NCI-H345 treated with DMSO at 0.1 percent for 48 hours (cell line): ENCODE measurements around the gene CTNNA1.

Source experiments
- DNase-seq: peaks from one replicate; lab custom pipeline; 2025; ENCODE audit not compliant: unreplicated experiment; lab: John Stamatoyannopoulos, UW

The CTNNA1 gene

DNA sequence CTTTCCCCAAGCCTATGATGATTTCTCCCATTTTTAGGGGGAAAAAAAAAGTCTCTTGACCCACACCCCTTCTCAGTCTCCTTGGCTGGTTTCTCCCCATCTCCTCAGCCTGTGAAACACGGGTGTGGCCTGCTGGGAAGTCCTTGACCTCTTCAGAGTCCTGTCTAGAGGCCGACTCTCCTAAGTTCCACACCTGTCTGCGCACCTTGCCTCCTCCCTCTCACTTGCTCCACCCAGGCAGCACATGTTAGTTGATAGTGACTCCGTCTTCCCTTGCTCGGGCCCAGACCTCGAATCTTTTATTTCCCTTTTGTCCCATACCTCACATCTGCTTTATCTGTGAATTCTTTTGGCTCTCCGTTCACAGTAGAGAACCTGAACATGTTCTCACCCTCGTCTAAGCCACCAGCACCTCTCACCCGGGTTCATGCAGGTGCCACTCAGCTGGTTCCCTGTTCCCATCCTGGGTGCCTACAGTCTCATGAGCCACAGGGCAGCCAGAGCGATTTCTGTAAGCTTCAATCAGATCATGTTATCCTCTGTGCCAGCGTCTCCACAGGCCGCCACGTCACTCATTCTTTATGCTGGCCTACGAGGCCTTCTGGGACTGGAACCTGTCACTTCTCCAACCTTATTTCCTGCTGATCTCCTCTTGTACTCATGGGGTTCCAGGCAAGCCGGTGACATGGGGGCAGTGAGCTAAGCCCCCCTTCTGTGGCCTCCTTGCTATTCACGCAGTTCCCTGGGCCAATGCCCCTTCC, 173.6 kb downstream of the CTNNA1 start:
- no peak for DNase-seq

DNA sequence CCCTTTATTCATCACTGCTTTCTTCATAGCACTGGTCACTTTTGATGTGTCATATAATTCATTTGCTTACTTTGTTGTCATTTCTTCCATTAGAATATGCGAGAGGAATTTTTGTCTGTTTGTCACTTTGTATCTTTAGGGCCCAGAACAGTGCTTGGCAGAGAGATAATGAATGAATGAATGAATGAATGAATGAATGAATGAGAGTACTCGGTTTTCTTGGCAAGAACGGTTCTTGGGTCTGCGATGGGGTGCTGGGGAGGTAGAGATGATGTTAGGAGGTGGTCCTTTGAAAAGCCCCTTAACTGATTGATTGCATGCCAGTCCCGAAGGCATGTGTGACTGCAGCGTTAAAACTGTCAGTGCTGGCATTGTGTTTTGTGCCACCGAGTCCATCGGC, 174.3 kb downstream of the CTNNA1 start:
- DNase-seq, result no peak

DNA sequence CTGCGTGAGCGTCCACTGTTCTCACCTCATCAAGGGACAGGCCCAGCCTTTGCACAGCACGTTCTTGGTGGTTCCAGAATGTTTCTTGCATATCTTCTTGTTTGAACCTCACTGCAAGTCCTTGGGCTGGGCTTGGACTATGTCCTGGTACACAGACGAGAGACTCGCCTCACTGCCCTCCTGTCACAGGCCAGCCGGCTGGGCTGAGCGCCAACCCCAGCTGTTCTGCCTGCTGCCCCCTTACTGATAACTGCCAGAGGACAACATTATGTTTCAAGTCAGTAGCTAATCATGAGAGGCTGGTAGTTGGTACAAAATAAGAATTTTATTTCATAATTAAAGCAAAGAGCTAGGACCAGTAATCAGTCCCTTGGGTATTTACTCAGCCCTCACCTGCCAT, 174.8 kb downstream of the CTNNA1 start:
- DNase-seq, result no peak

DNA sequence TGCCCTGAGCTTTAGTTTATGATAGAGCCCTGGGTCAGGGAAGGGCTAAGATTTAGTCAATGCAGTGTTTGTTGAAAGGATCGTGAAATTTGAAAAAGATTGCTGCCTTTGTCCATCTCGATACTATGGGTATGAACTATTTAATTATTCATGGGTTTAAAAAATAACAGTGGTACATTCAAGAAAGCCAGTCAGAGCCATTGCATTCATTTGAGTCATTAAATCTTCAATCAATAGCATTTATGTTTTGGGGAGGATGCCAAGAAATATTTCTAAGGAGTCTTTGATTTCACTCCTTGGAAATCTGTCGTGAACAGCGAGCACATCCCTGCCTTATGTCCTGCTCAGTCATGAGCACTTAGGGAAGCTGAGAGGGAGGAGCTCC, 176.3 kb downstream of the CTNNA1 start:
- no peak for DNase-seq

DNA sequence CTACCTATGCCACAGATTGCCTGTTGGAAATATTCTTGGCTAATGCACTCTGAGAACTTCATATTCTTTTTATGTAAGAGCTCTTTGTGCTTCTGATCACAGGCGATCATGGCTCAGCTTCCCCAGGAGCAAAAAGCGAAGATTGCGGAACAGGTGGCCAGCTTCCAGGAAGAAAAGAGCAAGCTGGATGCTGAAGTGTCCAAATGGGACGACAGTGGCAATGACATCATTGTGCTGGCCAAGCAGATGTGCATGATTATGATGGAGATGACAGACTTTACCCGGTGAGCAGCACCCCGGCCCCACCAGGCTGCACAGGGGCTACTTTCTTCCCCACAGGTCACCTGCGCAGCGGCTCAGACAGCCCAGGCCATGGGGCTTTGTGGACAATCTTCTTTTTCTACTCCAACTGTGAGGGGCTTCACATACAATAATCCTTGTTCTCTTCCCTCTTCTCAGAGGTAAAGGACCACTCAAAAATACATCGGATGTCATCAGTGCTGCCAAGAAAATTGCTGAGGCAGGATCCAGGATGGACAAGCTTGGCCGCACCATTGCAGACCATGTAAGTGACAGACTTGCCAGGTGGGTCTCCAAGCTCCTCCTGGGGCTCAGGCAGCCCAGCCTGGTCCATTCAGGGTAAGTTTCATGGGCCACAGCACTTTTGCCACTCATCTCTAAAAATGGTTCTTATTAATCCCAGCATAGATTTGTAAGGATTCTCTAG, 177.3 kb downstream of the CTNNA1 start:
- DNase-seq, result no peak

DNA sequence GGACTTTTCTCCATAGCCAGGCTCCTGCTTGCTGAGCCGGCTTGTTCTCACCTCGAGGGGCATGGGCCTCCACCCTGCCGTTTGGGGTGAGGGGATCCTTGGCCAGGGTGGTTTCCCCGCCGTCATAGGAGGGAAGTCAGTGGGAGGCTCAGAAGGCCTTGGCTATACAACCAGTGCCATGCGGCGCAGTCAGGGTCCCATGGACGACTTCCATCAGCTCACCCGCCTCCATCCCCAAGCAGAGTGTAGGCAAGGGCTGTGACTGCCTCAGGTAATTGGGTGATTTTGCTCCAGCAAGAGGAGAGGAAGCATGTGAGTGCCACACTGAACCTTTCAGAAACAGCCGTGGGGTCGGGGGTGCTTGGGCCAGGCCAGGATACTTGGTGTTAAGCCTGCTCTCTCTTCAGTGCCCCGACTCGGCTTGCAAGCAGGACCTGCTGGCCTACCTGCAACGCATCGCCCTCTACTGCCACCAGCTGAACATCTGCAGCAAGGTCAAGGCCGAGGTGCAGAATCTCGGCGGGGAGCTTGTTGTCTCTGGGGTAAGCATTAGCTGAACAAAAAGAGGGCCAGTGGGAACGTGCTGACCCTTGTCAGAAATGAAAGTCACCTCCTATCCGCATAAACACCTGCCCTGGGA, 179.1 kb downstream of the CTNNA1 start:
- no peak for DNase-seq

DNA sequence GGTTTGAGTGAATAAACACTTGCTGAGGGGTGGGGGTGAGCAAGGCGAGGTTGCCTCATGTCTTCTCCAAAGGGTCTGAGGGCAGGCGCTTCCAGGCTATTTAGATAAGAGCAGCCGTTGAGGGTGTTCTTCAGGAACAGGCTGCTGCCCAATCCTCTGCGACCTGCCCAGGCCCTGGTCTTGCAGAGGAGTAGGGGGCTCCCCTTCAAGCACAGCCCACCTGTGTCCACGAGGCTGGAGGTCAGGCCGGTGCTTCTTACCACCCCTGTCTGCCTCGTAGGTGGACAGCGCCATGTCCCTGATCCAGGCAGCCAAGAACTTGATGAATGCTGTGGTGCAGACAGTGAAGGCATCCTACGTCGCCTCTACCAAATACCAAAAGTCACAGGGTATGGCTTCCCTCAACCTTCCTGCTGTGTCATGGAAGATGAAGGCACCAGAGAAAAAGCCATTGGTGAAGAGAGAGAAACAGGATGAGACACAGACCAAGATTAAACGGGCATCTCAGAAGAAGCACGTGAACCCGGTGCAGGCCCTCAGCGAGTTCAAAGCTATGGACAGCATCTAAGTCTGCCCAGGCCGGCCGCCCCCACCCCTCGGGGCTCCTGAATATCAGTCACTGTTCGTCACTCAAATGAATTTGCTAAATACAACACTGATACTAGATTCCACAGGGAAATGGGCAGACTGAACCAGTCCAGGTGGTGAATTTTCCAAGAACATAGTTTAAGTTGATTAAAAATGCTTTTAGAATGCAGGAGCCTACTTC, 180.5 kb downstream of the CTNNA1 start:
- DNase-seq, result no peak

DNA sequence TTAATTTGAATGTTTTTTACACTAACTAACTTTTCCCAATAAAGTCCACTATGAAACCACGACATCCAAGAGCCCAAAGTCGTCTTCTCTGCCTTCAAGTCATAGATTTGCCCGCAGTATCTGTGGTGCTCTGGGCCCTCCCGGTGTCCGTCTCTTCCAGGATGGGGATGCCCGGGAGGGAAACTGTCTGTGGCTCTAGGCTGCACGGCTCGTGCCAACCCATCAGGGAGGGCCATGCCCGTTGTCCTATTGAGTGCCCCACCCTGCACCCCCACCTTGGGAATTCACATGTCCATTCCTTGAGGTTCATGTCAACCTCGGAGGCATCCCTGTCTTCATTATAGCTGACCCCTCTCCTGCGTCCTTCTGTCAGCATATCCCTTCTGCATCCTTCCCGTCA, 181.7 kb downstream of the CTNNA1 start:
- no peak for DNase-seq

DNA sequence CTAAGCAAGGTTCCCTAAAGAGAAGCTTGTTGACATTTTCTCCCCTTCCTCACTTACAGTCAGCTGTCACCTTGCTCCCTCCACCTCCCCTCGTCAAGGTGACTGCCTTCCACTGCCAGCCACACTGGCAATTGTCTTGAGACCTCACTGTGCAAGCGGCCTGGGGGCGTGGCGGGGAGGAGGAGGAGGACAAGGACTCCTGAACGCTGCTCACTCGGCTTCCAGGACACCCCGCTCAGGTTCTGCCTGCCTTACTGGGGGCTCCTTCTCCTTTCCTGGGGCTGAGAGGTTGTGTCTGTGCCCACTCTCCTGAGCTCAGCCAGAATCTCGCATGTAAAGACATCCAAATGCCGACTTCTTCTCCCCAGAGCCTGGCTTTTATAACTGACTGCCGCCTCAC, 182.2 kb downstream of the CTNNA1 start:
- no peak for DNase-seq

DNA sequence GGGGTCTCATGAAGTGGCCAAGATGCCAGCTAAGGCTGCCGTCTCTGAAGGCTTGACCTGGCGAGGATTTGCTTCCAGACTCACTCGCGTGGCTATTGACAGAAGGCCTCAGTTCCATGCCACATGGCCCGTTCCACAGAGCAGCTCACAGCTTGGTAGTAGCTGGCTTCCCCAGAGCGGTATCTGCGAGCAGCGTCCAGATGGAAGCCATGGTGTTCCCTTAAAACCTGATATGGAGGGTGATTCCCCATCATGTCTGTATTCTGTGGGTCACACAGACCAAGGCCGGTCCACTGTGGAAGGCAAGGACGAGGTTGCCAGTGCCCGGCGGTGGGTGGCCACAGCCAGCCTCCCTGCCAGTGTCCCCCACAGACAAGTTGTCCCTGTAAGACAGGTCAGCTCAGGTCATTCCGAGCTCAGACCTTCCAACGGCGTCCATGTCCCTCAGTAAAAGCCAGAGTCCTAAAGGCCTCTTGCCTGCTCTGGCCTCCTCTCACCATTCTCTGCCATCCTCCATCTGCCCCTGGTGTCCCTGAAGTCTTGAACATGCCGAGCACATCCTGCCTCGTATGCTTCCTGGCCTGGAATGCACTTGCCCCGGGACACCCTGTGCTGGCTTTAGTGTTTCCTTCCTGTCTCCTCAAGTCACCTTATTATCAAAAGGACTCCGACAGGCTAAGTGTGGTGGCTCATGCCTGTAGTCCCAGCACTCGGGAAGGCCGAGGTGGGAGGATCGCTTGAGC, 183.2 kb downstream of the CTNNA1 start:
- DNase-seq, result no peak

DNA sequence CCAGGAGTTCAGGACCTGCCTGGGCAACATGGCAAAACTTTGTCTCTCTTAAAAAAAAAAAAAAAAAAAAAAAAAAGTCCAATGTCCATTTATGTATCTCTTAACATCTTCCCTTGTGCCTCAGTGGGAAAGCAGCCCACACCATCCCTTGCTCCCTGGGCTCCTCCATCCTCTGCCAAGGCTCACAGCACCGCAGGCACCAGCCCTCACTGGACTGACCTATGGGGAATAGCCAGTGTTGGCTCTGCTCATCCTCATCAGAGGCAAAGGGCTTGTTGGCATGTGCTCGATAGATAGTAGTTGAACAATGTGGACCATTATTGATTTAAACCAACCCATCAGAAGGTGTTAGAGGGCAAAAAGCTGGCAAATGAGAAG, 183.7 kb downstream of the CTNNA1 start:
- DNase-seq, result no peak

DNA sequence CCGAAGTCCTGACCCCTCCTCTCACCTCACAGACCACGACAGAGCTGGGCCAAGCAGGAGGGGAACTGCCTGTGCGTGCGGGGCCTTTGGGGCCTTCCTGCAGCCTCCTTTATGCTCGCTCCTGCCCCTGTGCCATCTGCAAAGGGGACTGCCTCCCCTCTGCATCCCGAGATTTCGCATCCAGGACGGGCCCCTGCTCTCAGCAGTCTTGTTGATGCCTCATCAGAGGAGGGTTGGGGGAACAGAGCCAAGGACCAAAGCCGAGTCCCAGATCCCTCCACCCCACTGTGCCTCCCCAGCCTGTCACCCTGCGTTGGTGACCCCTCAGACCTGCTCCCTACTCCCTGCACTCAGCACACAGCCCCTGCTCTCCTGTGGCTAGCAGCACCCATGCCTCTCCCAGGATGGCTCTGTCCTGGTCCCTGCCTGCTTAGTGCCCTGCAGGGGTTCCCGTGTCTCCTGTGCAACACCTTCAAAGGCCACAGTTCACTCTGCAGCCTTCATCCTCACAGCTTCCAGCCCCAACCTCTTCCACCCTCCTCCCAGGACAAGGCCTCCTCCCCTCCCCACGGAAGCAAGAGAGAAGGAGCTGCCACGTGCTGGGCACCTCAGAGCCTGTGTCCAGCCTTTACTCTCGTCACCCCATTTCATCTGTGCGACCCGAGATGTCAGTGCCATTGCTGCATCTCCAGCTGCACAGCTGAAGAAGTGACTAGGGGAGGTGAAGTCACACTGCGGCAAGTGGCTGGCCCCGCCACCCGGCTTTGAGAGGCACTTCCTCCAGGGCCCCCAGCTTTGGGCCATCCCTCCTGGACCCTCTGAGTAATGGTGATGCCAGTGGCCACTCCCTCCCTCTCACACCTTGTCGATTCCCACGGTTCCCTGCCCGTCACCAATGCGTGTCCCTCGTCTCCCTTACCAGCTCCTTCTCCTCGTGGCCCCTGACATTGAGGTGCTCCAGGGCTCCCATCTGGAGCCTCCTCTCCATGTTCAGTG, 184.5 kb downstream of the CTNNA1 start:
- no peak for DNase-seq

DNA sequence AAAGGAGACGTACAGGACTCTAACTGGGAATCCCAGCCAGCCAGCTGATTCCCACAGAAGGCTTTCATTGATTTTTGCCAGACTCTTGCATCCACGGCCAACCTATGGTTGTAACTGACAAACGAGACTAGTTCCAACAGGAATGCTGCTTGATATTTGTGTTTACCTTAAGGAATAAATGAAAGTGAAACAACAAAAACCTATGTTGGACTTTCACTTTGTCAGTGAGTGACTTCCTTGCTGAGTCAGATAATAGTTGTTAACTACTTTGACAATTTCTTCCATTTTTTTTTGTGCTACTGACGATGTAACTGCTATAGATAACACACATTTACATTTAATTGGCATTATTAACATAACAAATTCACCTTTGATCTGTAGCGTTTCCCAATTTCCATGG, 185.3 kb downstream of the CTNNA1 start:
- no peak for DNase-seq

DNA sequence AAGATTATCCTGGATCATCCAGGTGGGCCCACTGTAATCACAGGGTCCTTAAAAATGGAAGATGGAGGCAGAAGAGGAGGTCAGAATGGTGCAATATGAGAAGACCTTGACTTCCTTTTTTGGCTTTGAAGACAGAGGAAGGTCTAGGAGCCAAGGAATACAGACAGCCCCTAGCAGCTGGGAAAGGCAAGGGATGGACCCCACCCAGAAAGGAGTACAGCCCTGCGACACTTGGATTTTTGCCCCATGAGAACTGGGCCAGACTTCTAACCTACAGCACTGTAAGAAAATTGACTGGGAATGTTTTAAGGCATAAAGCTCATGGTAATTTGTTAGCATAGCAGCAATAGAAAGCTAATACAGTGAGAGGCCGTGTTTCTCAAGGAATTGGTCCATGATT, 188.8 kb downstream of the CTNNA1 start:
- DNase-seq, result no peak

DNA sequence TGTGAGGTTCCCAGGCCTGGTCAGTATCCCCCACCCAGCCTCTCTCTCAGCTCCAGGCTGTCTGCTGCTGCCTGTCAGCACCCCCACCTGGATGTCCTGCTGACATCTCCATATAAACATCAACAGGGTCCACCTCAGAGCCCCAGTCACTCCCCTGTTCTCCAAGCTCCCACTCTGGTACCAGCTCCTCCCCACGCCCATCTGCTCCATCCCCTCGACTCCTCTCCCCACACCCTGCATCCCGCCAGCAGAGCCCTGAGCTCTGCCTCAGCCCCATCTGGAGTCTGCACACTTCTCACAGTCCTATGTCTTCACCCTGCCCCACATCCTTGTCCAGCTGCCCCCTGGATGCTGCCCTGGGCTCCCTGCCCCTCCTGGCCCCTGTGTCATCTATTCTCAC, 189.6 kb downstream of the CTNNA1 start:
- no peak for DNase-seq

DNA sequence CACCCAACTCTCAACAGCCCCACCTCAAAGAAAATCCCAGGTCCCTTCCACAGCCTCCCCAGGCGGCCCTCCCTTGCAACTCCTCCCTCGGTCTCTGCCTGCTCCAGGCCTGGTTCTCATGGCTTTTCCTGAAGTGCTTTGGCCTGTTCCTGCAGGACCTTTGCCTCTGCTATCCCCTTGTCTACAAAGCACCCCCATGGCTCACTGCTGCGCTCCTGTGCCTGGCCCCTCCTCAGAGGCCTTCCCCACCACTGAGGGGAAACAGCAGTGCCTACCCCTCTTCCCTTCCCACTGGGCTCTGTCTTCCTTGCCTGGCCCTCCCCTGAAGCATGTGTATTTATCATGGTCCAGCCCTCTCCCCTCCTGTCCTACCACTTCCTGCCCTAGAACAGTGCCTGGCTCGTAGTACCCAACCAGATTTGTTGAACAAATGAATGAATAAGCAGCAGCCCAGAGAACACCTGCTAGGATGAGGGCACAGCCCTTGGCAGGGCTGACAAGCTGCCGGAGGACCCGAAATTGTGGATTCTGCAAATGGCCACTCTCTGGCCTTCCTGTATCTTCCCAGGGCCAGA, 190.5 kb downstream of the CTNNA1 start:
- no peak for DNase-seq

DNA sequence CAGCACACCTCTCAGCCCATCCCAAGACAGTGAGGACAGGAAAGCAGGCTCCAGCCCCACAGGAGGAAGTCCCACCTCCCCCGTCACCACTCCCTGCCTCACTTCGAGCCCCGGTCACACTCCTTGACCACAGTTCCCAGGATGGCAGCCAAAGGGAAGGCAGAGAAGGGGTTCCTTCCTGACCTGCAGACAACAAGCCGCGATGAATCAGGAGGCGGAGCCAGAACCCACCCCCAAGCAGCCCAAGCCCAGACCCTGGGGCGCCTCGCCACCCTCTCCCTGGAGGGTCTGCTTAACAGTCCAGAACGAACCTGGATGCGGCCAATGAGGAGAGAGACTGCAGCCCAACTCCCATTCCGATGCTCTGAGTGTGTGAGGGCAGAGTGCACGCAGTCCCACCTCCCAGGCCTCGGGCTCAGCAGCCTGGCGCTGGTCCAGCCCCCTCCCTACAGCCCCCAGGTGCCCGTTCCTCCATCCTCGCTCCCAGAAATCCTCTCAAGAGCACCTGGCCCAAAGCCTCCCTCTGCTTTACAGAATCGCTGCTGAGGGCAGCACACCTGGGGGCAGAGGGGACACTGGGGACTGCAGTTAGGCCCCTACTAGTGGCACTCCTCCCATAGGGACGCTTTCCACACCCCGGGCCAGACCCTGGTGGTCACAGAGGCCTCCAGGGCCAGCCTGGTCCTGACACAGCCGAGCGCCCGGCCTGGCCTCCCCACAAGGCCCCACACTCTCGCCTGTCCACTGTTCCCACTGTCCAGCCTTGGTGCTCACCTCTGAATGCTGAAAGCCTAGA, 191.5 kb downstream of the CTNNA1 start:
- DNase-seq, result no peak

DNA sequence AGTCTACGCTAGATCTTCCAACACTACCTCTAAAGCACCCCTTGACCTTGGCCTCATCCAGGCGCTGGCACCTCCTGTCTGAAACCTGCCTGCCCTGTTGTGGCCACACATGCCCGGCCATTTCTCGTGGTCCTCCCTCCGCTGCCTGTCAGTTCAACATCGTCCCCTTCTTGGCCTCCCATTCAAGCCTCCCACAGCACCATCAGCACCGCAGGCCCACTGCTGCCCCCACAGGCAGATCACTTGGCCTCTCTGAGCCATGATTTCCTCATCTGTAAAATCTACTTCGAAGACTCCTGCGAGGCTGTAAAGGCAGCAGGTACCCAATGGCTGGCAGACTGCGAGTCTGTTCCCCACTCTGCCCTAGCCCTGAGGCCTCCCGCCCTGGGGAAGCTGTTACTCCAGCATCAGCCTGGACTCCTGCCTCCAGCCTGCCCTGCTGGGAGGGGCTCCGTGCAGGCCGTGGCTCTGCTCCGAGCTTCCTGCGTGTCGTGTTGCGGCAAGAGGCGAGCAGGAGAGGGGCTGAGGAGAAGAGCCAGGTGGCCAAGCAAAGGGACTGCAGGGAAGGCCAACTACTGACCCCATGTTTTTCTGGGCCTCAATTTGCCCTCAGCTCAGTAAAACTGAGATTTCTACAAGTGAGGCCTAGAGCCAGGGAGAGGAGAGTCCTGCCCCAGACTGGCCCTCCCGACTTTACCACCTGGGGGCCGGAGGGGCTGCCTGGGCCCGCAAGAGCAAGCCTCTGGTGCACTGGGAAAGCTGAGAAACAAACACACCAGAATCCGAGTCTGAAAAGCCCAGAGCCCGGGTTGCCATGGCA, 192.4 kb downstream of the CTNNA1 start:
- no peak for DNase-seq
